HEK293 (cell line): ENCODE results near the gene POLR2L.

Experiments
- CTCF ChIA-PET: fragments of 350-600 bp; formaldehyde crosslinking; extraction: SDS; loops from one replicate; lab custom pipeline; 2021; ENCODE audit warnings: antibody characterized with exemption; lab: Yijun Ruan, JAX
- POLR2A ChIA-PET: fragments of 300-600 bp; formaldehyde crosslinking; extraction: SDS; loops from one replicate; lab custom pipeline; 2020; ENCODE audit warnings: antibody characterized with exemption, inconsistent platforms; lab: Yijun Ruan, JAX
- H3K27ac ChIP-seq: fragments of 200-500 bp; sonication (Bioruptor generic); 2 replicates; pipeline ENCODE4 v1.5.1; 2014; ENCODE audit warnings: low read depth, low read length, control low read depth, inconsistent platforms; ENCODE audit errors: extremely low read depth
- H3K36me3 ChIP-seq, 2 experiments: fragments of 200-500 bp in 1 of 2; sonication (Bioruptor generic) in 1 of 2; 1 replicate in 1 of 2; 2 replicates in 1 of 2; pipeline ENCODE4 v1.5.1; 2014 to 2017; ENCODE audit warnings: inconsistent platforms in 2 of 2, low read length in 2 of 2; ENCODE audit not compliant: control insufficient read depth in 2 of 2, insufficient read depth in 1 of 2
- H3K4me1 ChIP-seq: fragments of 200-500 bp; sonication (Bioruptor generic); 2 replicates; pipeline ENCODE4 v1.5.1; 2014; ENCODE audit warnings: mild to moderate bottlenecking, low read length, inconsistent platforms; ENCODE audit not compliant: control insufficient read depth, insufficient read depth
- H3K4me3 ChIP-seq: 2 replicates; pipeline ENCODE4 v1.5.1; 2011; ENCODE audit warnings: low read depth, mild to moderate bottlenecking, control low read depth, low read length, moderate library complexity
- H3K9me3 ChIP-seq: fragments of 200-500 bp; sonication (Bioruptor generic); 2 replicates; pipeline ENCODE4 v1.5.1; 2014; ENCODE audit warnings: low read depth, low read length, inconsistent platforms; ENCODE audit not compliant: control insufficient read depth, insufficient read depth
- BCL11B ChIP-seq: fragments of 450-650 bp; formaldehyde crosslinking; IDR thresholded peaks from 2 replicates; pipeline ENCODE4 v1.5.1; 2016; ENCODE audit warnings: low read depth, missing biosample characterization, missing genetic modification characterization
- HOXD13 ChIP-seq: sonication (generic); formaldehyde crosslinking; IDR thresholded peaks from 2 replicates; pipeline ENCODE4 v1.8.0; 2022; ENCODE audit warnings: missing genetic modification reagents, borderline replicate concordance
- MEIS1 ChIP-seq: sonication (generic); formaldehyde crosslinking; IDR thresholded peaks from 2 replicates; pipeline ENCODE4 v1.8.1; 2022; ENCODE audit warnings: missing genetic modification reagents, mild to moderate bottlenecking, borderline replicate concordance
- PRDM1 ChIP-seq: fragments of 450-650 bp; formaldehyde crosslinking; IDR thresholded peaks from 2 replicates; pipeline ENCODE4; 2016; ENCODE audit warnings: missing biosample characterization, missing genetic modification characterization
- SETDB1 ChIP-seq: IDR thresholded peaks from one replicate; pipeline ENCODE4 v1.6.1; 2017; ENCODE audit warnings: mild to moderate bottlenecking, low read length, moderate library complexity, mixed read lengths; ENCODE audit not compliant: insufficient read length
- SP2 ChIP-seq: fragments of 450-650 bp; formaldehyde crosslinking; IDR thresholded peaks from 2 replicates; pipeline ENCODE4 v1.5.1; 2016; ENCODE audit warnings: missing biosample characterization, missing genetic modification characterization
- ZBTB48 ChIP-seq: fragments of 450-650 bp; formaldehyde crosslinking; IDR thresholded peaks from 2 replicates; pipeline ENCODE4 v1.5.1; 2016; ENCODE audit warnings: missing biosample characterization, missing genetic modification characterization
- ZFP3 ChIP-seq: fragments of 450-650 bp; formaldehyde crosslinking; IDR thresholded peaks from 2 replicates; pipeline ENCODE4 v1.5.1; 2016; ENCODE audit warnings: low read depth, missing biosample characterization, missing genetic modification characterization
- ZFP37 ChIP-seq: fragments of 450-650 bp; formaldehyde crosslinking; IDR thresholded peaks from 2 replicates; pipeline ENCODE4 v1.5.1; 2016; ENCODE audit warnings: missing biosample characterization, missing genetic modification characterization
- ZNF169 ChIP-seq: fragments of 450-650 bp; formaldehyde crosslinking; IDR thresholded peaks from 2 replicates; pipeline ENCODE4 v1.5.1; 2016; ENCODE audit warnings: missing biosample characterization, missing genetic modification characterization
- ZNF221 ChIP-seq: fragments of 450-650 bp; formaldehyde crosslinking; IDR thresholded peaks from 2 replicates; pipeline ENCODE4 v1.5.1; 2017; ENCODE audit warnings: missing biosample characterization, missing genetic modification characterization, borderline replicate concordance
- ZNF24 ChIP-seq: fragments of 450-650 bp; formaldehyde crosslinking; IDR thresholded peaks from 2 replicates; pipeline ENCODE4 v1.5.1; 2016; ENCODE audit warnings: missing biosample characterization, missing genetic modification characterization
- ZNF626 ChIP-seq: fragments of 450-650 bp; sonication (Bioruptor Pico); formaldehyde crosslinking; IDR thresholded peaks from 2 replicates; pipeline ENCODE4 v1.5.1; 2018; ENCODE audit warnings: missing biosample characterization, missing genetic modification characterization, inconsistent platforms
- ZNF677 ChIP-seq: fragments of 450-650 bp; IDR thresholded peaks from 2 replicates; pipeline ENCODE4 v1.5.0; 2018; ENCODE audit warnings: missing biosample characterization, mild to moderate bottlenecking, missing genetic modification characterization, moderate library complexity
- ZNF785 ChIP-seq: fragments of 450-650 bp; formaldehyde crosslinking; IDR thresholded peaks from 2 replicates; pipeline ENCODE4 v1.5.1; 2016; ENCODE audit warnings: missing biosample characterization, missing genetic modification characterization
- ZNF830 ChIP-seq: fragments of 450-650 bp; IDR thresholded peaks from 2 replicates; pipeline ENCODE4 v1.5.0; 2018; ENCODE audit warnings: missing biosample characterization, missing genetic modification characterization, low read depth, mild to moderate bottlenecking, moderate library complexity
- ZNF843 ChIP-seq: fragments of 450-650 bp; formaldehyde crosslinking; IDR thresholded peaks from 2 replicates; pipeline ENCODE4 v1.5.1; 2016; ENCODE audit warnings: missing biosample characterization, missing genetic modification characterization
- ZXDB ChIP-seq: fragments of 450-650 bp; formaldehyde crosslinking; IDR thresholded peaks from 2 replicates; pipeline ENCODE4 v1.5.1; 2016; ENCODE audit warnings: missing biosample characterization, missing genetic modification characterization
- TF ChIP-seq, protein P1 (sequence below): fragments of 450-650 bp; formaldehyde crosslinking; IDR thresholded peaks from 2 replicates; pipeline ENCODE4 v1.5.1; 2017; ENCODE audit warnings: missing biosample characterization, mild to moderate bottlenecking, missing genetic modification characterization, moderate library complexity
- TF ChIP-seq, protein P2 (sequence below): fragments of 450-650 bp; formaldehyde crosslinking; conservative IDR thresholded peaks from 2 replicates; pipeline ENCODE4 v1.5.1; 2016; ENCODE audit warnings: low read depth, missing biosample characterization, missing genetic modification characterization
- TF ChIP-seq, protein P3 (sequence below): fragments of 450-650 bp; formaldehyde crosslinking; IDR thresholded peaks from 2 replicates; pipeline ENCODE4 v1.5.1; 2016; ENCODE audit warnings: missing biosample characterization, missing genetic modification characterization
- TF ChIP-seq, protein P4 (sequence below): sonication (generic); formaldehyde crosslinking; IDR thresholded peaks from 2 replicates; pipeline ENCODE4 v1.8.1; 2022; ENCODE audit warnings: mild to moderate bottlenecking, moderate library complexity, missing genetic modification reagents
- TF ChIP-seq, protein P5 (sequence below): fragments of 450-650 bp; formaldehyde crosslinking; IDR thresholded peaks from 2 replicates; pipeline ENCODE4 v1.5.1; 2016; ENCODE audit warnings: missing biosample characterization, missing genetic modification characterization

The POLR2L gene

DNA sequence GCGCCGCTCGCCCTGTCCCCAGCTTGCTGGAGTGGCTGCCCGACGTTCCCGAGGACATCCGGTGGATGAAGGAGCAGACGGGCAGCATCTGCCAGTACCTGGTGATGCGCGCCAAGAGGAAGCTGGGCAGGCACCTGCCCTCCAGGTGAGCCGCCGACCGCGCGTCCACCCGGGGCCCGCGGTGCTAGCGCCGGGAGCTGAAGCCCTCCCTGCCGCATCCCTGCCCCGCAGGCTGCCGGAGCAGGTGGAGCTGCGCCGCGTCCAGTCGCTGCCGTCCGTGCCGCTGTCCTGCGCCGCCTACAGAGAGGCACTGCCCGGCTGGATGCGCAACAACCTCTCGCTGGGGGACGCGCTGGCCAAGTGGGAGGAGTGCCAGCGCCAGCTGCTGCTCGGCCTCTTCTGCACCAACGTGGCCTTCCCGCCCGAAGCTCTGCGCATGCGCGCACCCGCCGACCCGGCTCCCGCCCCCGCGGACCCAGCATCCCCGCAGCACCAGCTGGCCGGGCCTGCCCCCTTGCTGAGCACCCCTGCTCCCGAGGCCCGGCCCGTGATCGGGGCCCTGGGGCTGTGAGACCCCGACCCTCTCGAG lies 17.9 kb downstream of the POLR2L start:
- TF ChIP-seq ZNF221 (tag by site-specific recombination) (no peak), ZNF830 (tag by site-specific recombination) (no peak), MEIS1 (no peak), ZNF677 (tag by site-specific recombination) (no peak), SP2 (tag by site-specific recombination) (no peak), BCL11B (tag by site-specific recombination) (no peak), SETDB1 (no peak), ZNF169 (tag by site-specific recombination) (no peak), ZNF785 (no peak), ZNF626 (tag by site-specific recombination) (no peak), ZNF24 (tag by site-specific recombination) (no peak), ZFP37 (tag by site-specific recombination) (no peak), PRDM1 (tag by site-specific recombination) (no peak), ZXDB (no peak), HOXD13 (CRISPR knock-in tag) (no peak), ZBTB48 (no peak), ZFP3 (tag by site-specific recombination) (no peak)
- TF ChIP-seq, protein P1, sequence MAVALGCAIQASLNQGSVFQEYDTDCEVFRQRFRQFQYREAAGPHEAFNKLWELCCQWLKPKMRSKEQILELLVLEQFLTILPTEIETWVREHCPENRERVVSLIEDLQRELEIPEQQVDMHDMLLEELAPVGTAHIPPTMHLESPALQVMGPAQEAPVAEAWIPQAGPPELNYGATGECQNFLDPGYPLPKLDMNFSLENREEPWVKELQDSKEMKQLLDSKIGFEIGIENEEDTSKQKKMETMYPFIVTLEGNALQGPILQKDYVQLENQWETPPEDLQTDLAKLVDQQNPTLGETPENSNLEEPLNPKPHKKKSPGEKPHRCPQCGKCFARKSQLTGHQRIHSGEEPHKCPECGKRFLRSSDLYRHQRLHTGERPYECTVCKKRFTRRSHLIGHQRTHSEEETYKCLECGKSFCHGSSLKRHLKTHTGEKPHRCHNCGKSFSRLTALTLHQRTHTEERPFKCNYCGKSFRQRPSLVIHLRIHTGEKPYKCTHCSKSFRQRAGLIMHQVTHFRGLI, result no peak
- no peak overlapping the region for H3K27ac ChIP-seq
- ChIA-PET CTCF (no interaction called here), POLR2A (interaction anchor here (1.4 kb wide), 1 partner anchor 8 kb away, joined by 6 read pairs; the partner anchor contains the start of gene CD151)
- 0 out of 2 replicates have a peak, but pooled peaks cover 3% of the 10 kb centered on the region for H3K4me1 ChIP-seq
- H3K9me3 ChIP-seq, result no peaks in the 10 kb centered on the region
- no peak overlapping the region for H3K4me3 ChIP-seq
- H3K36me3 ChIP-seq, result peaks cover 0 to 44% of the 10 kb centered on the region in 2 experiments; a peak in 2 of 3 replicates

DNA sequence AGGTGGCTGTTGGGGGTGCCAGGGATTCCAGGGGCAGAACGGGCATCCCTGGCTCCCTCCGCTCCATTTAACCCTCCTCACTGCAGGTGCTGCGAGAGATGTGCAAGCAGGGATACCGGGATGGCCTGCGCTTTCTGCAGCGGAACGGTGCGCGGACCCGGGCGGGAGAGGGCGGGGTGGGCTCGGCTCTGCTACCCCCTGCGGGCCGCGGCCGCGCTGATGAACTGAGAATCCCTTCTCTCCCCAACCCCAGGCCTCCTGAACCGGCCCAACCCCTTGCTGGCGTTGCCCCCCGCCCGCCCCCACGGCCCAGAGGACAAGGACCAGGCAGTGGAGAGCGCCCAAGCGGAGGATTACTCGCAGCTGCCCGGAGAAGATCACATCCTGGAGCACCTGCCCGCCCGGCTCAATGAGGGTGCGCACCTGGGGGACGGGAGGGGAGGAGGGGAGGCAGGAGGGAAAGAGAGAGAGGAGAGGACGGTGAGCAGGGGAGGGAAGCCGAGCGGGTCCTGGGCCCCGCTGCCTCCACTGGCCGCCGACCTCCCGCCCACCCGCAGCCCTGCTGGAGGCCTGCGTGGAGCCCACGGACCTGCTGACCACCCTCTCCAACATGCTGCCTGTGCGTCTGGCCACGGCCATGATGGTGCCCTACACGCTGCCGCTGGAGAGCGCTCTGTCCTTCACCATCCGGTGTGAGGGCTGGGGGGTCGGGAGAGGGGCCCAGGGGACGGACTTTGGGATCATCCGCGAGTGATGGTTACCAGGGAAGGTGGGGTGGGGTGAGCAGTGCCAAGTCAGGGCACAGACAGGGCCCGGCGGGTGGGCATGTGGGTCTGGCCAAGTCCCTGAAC lies 18.7 kb downstream of the POLR2L start:
- H3K4me1 ChIP-seq, result 0 out of 2 replicates have a peak, but pooled peaks cover 3% of the 10 kb centered on the region
- no peaks in the 10 kb centered on the region for H3K9me3 ChIP-seq
- peaks cover 0 to 44% of the 10 kb centered on the region in 2 experiments; a peak in 2 of 3 replicates for H3K36me3 ChIP-seq
- CTCF ChIA-PET, result no interaction called here
- POLR2A ChIA-PET, result interaction anchor here (1.4 to 1.6 kb wide), 3 partner anchors 7 to 47 kb away, joined by 4 to 6 read pairs (median 5); partner anchors contain the start of genes CD151 and GATD1
- no peak overlapping the region for H3K27ac ChIP-seq
- no peak overlapping the region for H3K4me3 ChIP-seq
- TF ChIP-seq, protein P2, sequence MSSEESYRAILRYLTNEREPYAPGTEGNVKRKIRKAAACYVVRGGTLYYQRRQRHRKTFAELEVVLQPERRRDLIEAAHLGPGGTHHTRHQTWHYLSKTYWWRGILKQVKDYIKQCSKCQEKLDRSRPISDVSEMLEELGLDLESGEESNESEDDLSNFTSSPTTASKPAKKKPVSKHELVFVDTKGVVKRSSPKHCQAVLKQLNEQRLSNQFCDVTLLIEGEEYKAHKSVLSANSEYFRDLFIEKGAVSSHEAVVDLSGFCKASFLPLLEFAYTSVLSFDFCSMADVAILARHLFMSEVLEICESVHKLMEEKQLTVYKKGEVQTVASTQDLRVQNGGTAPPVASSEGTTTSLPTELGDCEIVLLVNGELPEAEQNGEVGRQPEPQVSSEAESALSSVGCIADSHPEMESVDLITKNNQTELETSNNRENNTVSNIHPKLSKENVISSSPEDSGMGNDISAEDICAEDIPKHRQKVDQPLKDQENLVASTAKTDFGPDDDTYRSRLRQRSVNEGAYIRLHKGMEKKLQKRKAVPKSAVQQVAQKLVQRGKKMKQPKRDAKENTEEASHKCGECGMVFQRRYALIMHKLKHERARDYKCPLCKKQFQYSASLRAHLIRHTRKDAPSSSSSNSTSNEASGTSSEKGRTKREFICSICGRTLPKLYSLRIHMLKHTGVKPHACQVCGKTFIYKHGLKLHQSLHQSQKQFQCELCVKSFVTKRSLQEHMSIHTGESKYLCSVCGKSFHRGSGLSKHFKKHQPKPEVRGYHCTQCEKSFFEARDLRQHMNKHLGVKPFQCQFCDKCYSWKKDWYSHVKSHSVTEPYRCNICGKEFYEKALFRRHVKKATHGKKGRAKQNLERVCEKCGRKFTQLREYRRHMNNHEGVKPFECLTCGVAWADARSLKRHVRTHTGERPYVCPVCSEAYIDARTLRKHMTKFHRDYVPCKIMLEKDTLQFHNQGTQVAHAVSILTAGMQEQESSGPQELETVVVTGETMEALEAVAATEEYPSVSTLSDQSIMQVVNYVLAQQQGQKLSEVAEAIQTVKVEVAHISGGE (tag by site-specific recombination), result no peak
- TF ChIP-seq, protein P3, sequence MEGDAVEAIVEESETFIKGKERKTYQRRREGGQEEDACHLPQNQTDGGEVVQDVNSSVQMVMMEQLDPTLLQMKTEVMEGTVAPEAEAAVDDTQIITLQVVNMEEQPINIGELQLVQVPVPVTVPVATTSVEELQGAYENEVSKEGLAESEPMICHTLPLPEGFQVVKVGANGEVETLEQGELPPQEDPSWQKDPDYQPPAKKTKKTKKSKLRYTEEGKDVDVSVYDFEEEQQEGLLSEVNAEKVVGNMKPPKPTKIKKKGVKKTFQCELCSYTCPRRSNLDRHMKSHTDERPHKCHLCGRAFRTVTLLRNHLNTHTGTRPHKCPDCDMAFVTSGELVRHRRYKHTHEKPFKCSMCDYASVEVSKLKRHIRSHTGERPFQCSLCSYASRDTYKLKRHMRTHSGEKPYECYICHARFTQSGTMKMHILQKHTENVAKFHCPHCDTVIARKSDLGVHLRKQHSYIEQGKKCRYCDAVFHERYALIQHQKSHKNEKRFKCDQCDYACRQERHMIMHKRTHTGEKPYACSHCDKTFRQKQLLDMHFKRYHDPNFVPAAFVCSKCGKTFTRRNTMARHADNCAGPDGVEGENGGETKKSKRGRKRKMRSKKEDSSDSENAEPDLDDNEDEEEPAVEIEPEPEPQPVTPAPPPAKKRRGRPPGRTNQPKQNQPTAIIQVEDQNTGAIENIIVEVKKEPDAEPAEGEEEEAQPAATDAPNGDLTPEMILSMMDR (tag by site-specific recombination), result no peak
- TF ChIP-seq, protein P4, sequence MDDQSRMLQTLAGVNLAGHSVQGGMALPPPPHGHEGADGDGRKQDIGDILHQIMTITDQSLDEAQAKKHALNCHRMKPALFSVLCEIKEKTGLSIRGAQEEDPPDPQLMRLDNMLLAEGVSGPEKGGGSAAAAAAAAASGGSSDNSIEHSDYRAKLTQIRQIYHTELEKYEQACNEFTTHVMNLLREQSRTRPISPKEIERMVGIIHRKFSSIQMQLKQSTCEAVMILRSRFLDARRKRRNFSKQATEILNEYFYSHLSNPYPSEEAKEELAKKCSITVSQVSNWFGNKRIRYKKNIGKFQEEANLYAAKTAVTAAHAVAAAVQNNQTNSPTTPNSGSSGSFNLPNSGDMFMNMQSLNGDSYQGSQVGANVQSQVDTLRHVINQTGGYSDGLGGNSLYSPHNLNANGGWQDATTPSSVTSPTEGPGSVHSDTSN, result no peak
- TF ChIP-seq ZNF843 (tag by site-specific recombination), result no peak
- TF ChIP-seq, protein P5, sequence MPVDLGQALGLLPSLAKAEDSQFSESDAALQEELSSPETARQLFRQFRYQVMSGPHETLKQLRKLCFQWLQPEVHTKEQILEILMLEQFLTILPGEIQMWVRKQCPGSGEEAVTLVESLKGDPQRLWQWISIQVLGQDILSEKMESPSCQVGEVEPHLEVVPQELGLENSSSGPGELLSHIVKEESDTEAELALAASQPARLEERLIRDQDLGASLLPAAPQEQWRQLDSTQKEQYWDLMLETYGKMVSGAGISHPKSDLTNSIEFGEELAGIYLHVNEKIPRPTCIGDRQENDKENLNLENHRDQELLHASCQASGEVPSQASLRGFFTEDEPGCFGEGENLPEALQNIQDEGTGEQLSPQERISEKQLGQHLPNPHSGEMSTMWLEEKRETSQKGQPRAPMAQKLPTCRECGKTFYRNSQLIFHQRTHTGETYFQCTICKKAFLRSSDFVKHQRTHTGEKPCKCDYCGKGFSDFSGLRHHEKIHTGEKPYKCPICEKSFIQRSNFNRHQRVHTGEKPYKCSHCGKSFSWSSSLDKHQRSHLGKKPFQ (tag by site-specific recombination), result no peak
